MM.1S (cell line): Measurements from ENCODE around the gene ZNF718.
"Not testable (repeated sequence)": the region's sequence is repeated elsewhere in the genome, so short reads cannot be mapped to it uniquely, and the experiment has no call there.

Source experiments
- DNase-seq: peaks from one replicate; pipeline ENCODE4 v3.0.0-alpha.2; 2015
- H2AFZ ChIP-seq: fragments of 300-600 bp; sonication (generic); 2 replicates; pipeline ENCODE4 v1.6.0; 2016; ENCODE audit warnings: antibody characterized with exemption, low read length
- H3F3A ChIP-seq: fragments of 300-600 bp; sonication (generic); 2 replicates; pipeline ENCODE4 v1.6.1; 2016; ENCODE audit warnings: mild to moderate bottlenecking, antibody characterized with exemption, low read length, moderate library complexity, mixed read lengths; ENCODE audit not compliant: insufficient read depth
- H3K27ac ChIP-seq: fragments of 300-600 bp; sonication (generic); 2 replicates; pipeline ENCODE4 v1.5.1; 2016; ENCODE audit warnings: mild to moderate bottlenecking, low read length
- H3K27me3 ChIP-seq: fragments of 300-600 bp; sonication (generic); replicated peaks from 2 replicates; pipeline ENCODE4 v1.6.0; 2016; ENCODE audit warnings: low read length; ENCODE audit not compliant: insufficient read depth
- H3K36me3 ChIP-seq: fragments of 300-600 bp; sonication (generic); replicated peaks from 2 replicates; pipeline ENCODE4 v1.6.1; 2016; ENCODE audit warnings: mild to moderate bottlenecking, low read length, mixed read lengths; ENCODE audit not compliant: insufficient read depth
- H3K4me1 ChIP-seq: fragments of 300-600 bp; sonication (generic); 2 replicates; pipeline ENCODE4 v1.6.1; 2016; ENCODE audit warnings: low read length, mixed read lengths
- H3K4me2 ChIP-seq: fragments of 300-600 bp; sonication (generic); 2 replicates; pipeline ENCODE4 v1.6.0; 2016; ENCODE audit warnings: low read depth, low read length
- H3K4me3 ChIP-seq: fragments of 300-600 bp; sonication (generic); 2 replicates; pipeline ENCODE4 v1.5.1; 2016; ENCODE audit warnings: low read length, mixed read lengths
- H3K79me2 ChIP-seq: fragments of 300-600 bp; sonication (generic); 2 replicates; pipeline ENCODE4 v1.6.1; 2016; ENCODE audit warnings: mixed run types, low read length, mixed read lengths
- H3K9ac ChIP-seq: fragments of 300-600 bp; sonication (generic); 2 replicates; pipeline ENCODE4 v1.6.1; 2016; ENCODE audit warnings: low read length, mixed read lengths
- H3K9me2 ChIP-seq: fragments of 300-600 bp; sonication (generic); replicated peaks from 2 replicates; pipeline ENCODE4 v1.6.1; 2016; ENCODE audit warnings: mild to moderate bottlenecking, low read length, mixed read lengths; ENCODE audit not compliant: insufficient read depth
- H3K9me3 ChIP-seq: fragments of 300-600 bp; sonication (generic); replicated peaks from 2 replicates; pipeline ENCODE4 v1.6.1; 2016; ENCODE audit warnings: mild to moderate bottlenecking, low read length, mixed read lengths; ENCODE audit not compliant: insufficient read depth
- H4K20me1 ChIP-seq: fragments of 300-600 bp; sonication (generic); 2 replicates; pipeline ENCODE4 v1.6.1; 2016; ENCODE audit warnings: mild to moderate bottlenecking, low read length, moderate library complexity, mixed read lengths; ENCODE audit not compliant: insufficient read depth
- EZH2 ChIP-seq: fragments of 300-600 bp; sonication (generic); optimal IDR thresholded peaks from 2 replicates; pipeline ENCODE3; 2017; ENCODE audit warnings: low read depth, mild to moderate bottlenecking, antibody characterized with exemption, low read length, mixed read lengths
- EZH2phosphoT487 ChIP-seq: fragments of 300-600 bp; sonication (generic); IDR thresholded peaks from 2 replicates; pipeline ENCODE4 v1.6.1; 2018; ENCODE audit warnings: antibody characterized with exemption, low read length
- TF ChIP-seq, protein P1 (sequence below): fragments of 300-600 bp; sonication (generic); IDR thresholded peaks from 2 replicates; pipeline ENCODE4 v1.5.1; 2016; ENCODE audit warnings: antibody characterized with exemption, low read length, mixed read lengths

The ZNF718 gene

GRCh38 chr4:205097-205756 is 80.9 kb downstream of the ZNF718 start:
- TF ChIP-seq, protein P1, sequence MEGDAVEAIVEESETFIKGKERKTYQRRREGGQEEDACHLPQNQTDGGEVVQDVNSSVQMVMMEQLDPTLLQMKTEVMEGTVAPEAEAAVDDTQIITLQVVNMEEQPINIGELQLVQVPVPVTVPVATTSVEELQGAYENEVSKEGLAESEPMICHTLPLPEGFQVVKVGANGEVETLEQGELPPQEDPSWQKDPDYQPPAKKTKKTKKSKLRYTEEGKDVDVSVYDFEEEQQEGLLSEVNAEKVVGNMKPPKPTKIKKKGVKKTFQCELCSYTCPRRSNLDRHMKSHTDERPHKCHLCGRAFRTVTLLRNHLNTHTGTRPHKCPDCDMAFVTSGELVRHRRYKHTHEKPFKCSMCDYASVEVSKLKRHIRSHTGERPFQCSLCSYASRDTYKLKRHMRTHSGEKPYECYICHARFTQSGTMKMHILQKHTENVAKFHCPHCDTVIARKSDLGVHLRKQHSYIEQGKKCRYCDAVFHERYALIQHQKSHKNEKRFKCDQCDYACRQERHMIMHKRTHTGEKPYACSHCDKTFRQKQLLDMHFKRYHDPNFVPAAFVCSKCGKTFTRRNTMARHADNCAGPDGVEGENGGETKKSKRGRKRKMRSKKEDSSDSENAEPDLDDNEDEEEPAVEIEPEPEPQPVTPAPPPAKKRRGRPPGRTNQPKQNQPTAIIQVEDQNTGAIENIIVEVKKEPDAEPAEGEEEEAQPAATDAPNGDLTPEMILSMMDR = no peak
- Histone ChIP-seq H2AFZ (no peak overlapping the region), H3K9me2 (no peaks in the 10 kb centered on the region), H3K27ac (no peak overlapping the region), H3K4me2 (no peak overlapping the region), H3K27me3 (no peaks in the 10 kb centered on the region), H3F3A (no peaks in the 10 kb centered on the region), H3K9me3 (no peaks in the 10 kb centered on the region), H3K79me2 (no peaks in the 10 kb centered on the region), H3K9ac (no peak overlapping the region), H3K36me3 (no peaks in the 10 kb centered on the region), H3K4me1 (no peaks in the 10 kb centered on the region), H3K4me3 (no peak overlapping the region), H4K20me1 (no peaks in the 10 kb centered on the region)
- DNase-seq = no peak

DNA sequence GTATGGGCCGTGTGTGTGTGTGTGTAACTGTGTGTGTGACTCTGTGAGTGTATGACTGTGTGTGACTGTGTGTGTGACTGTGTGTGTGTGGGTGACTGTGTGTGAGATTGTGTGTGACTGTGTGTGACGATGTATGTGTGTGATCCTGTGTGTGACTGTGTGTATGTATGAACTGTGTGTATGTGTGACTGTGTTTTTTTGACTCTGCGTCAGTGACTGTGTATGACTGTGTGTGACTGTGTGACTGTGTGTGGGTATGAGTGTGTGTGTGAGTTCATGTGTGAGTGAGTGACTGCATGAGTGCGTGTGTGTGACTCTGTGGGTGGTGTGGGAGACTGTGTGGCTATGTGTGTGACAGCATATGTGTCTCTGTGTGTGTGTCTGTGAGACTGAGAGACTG is 81.8 kb downstream of the ZNF718 start:
- Histone ChIP-seq H3K36me3 (no peaks in the 10 kb centered on the region), H3K4me3 (no peak overlapping the region), H3K4me1 (no peaks in the 10 kb centered on the region), H3F3A (no peaks in the 10 kb centered on the region), H3K9me2 (no peaks in the 10 kb centered on the region), H3K79me2 (no peaks in the 10 kb centered on the region), H3K27me3 (no peaks in the 10 kb centered on the region), H3K9ac (no peak overlapping the region), H3K4me2 (no peak overlapping the region), H2AFZ (no peak overlapping the region), H3K27ac (no peak overlapping the region), H3K9me3 (no peaks in the 10 kb centered on the region), H4K20me1 (no peaks in the 10 kb centered on the region)
- TF ChIP-seq, protein P1 = no peak
- TF ChIP-seq EZH2 = no peak
- TF ChIP-seq EZH2phosphoT487 = no peak
- no peak for DNase-seq

DNA sequence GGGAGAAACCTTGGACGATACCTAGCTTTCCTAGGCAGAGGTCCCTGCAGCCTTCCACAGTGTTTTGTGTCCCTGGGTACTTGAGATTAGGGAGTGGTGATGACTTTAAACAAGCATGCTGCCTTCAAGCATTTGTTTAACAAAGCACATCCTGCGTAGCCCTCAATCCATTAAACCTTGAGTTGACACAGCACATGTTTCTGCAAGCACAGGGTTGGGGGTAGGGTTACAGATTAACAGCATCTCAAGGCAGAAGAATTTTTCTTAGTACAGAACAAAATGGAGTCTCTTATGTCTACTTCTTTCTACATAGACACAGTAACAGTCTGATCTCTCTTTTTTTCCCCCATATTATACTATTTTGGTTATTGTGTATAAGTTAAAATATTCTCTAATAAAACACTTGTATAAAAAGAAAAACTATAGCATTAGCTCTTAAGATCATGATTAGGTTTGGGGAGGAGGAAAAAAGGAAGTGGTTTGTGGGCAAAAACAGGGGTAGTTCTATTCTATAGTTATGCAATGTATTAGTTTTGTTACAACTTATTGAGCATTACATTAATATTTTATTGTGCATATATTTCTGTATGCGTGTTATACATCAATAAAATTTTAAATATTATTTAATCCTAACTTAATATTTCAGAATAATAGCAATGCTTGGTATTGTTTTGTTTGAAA is 84.3 kb downstream of the ZNF718 start:
- H3K9me2 ChIP-seq, H3K36me3 ChIP-seq, H3K9me3 ChIP-seq, H3K79me2 ChIP-seq, H3K9ac ChIP-seq, H3K4me2 ChIP-seq, H3F3A ChIP-seq, H3K4me1 ChIP-seq, H3K4me3 ChIP-seq, H4K20me1 ChIP-seq, DNase-seq, H2AFZ ChIP-seq, H3K27me3 ChIP-seq, H3K27ac ChIP-seq: not testable (repeated sequence)

GRCh38 chr4:211033-211511 is 86.8 kb downstream of the ZNF718 start:
- Histone ChIP-seq H3K9me3 (no peaks in the 10 kb centered on the region), H2AFZ (no peak overlapping the region), H3K9ac (no peak overlapping the region), H4K20me1 (no peaks in the 10 kb centered on the region), H3K27me3 (no peaks in the 10 kb centered on the region), H3K4me3 (no peak overlapping the region), H3K27ac (no peak overlapping the region), H3K9me2 (no peaks in the 10 kb centered on the region), H3K4me2 (no peak overlapping the region), H3K36me3 (no peaks in the 10 kb centered on the region), H3K79me2 (no peaks in the 10 kb centered on the region), H3K4me1 (no peaks in the 10 kb centered on the region), H3F3A (no peaks in the 10 kb centered on the region)
- TF ChIP-seq EZH2 = no peak
- TF ChIP-seq, protein P1 = no peak
- no peak for TF ChIP-seq EZH2phosphoT487
- DNase-seq = no peak
